Measurements from ENCODE around the gene PRC1.
"Not testable (repeated sequence)": the region's sequence is repeated elsewhere in the genome, so short reads cannot be mapped to it uniquely, and the experiment has no call there.

PRC1 gene

GRCh38 chr15:90931828-90932659 lies 62.3 kb downstream of the PRC1 start, which contains the start of gene HDDC3:
TSS of gene HDDC3 (minus strand) at chr15:90932549. CDS start at chr15:90932540, 9 bp downstream.
- FAIRE-seq: no peak

- no peak for FAIRE-seq
These were observed 62.8 kb downstream of the PRC1 start for GRCh38 chr15:90931575-90931827.

GRCh38 chr15:90930861-90931574 lies 63.3 kb downstream of the PRC1 start:
- FAIRE-seq: no peak

GRCh38 chr15:90929246-90930019 lies 64.9 kb downstream of the PRC1 start:
- no peak for FAIRE-seq

- not testable (repeated sequence) for FAIRE-seq
These were observed 66.2 kb downstream of the PRC1 start for GRCh38 chr15:90928106-90928505.

GRCh38 chr15:90926766-90927165 lies 67.6 kb downstream of the PRC1 start:
- FAIRE-seq: not testable (repeated sequence)

- FAIRE-seq: no peak
These were observed 70.0 kb downstream of the PRC1 start for GRCh38 chr15:90924375-90924774.

- FAIRE-seq: not testable (repeated sequence)
These were observed 71.5 kb downstream of the PRC1 start for GRCh38 chr15:90922712-90923322.

GRCh38 chr15:90921887-90922286 lies 72.4 kb downstream of the PRC1 start:
- no peak for FAIRE-seq

GRCh38 chr15:90918835-90919234 lies 75.5 kb downstream of the PRC1 start:
- no peak for FAIRE-seq

- no peak for FAIRE-seq
These were observed 76.1 kb downstream of the PRC1 start for GRCh38 chr15:90918034-90918788.

- FAIRE-seq: no peak
These were observed 76.8 kb downstream of the PRC1 start for GRCh38 chr15:90917569-90917968.

- FAIRE-seq: no peak
These were observed 77.9 kb downstream of the PRC1 start for GRCh38 chr15:90916461-90916860.

Measured in colon (tissue), 2 donors.